ENCODE data around the gene CDT1. TPM values are rescaled to one million over a fixed set of nuclear protein-coding genes. Genes with fewer than 3 reads are reported as not detected.

CDT1 gene
- polyA plus RNA-seq, 1 experiment: 1.2 TPM

- ChIA-PET POLR2A (no interaction called here), CTCF (no interaction called here)
- Histone ChIP-seq H3K27me3 (ENCODE audit: control insufficient read depth, insufficient read depth, low read length) (no peaks in the 10 kb centered on the region), H3K4me3 (ENCODE audit: low read depth, low read length) (no peak overlapping the region), H3K9me3 (ENCODE audit: control insufficient read depth, insufficient read depth, low read length) (no peaks in the 10 kb centered on the region; the same call in 1 of the 2 replicates), H3K27ac (ENCODE audit: low read depth, low read length) (no peak overlapping the region)
- TF ChIP-seq, protein P1, sequence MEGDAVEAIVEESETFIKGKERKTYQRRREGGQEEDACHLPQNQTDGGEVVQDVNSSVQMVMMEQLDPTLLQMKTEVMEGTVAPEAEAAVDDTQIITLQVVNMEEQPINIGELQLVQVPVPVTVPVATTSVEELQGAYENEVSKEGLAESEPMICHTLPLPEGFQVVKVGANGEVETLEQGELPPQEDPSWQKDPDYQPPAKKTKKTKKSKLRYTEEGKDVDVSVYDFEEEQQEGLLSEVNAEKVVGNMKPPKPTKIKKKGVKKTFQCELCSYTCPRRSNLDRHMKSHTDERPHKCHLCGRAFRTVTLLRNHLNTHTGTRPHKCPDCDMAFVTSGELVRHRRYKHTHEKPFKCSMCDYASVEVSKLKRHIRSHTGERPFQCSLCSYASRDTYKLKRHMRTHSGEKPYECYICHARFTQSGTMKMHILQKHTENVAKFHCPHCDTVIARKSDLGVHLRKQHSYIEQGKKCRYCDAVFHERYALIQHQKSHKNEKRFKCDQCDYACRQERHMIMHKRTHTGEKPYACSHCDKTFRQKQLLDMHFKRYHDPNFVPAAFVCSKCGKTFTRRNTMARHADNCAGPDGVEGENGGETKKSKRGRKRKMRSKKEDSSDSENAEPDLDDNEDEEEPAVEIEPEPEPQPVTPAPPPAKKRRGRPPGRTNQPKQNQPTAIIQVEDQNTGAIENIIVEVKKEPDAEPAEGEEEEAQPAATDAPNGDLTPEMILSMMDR (IDR thresholded peaks at IDR 0.05; ENCODE audit: low read depth, low read length): no peak
- DNase-seq (ENCODE audit: low read depth, low spot score): no peak
Observed at GRCh38 chr16:88790312-88791211, 13.0 kb upstream of the CDT1 start.

- ChIA-PET CTCF (interaction anchor here (1.1 kb wide), 1 partner anchor 55 kb away, joined by 4 read pairs; no protein-coding TSS in a partner anchor), POLR2A (interaction anchor here (0.5 to 0.6 kb wide), 2 partner anchors 151 to 449 kb away, joined by 3 read pairs; no protein-coding TSS in a partner anchor)
- no peak overlapping the region for H3K4me3 ChIP-seq (ENCODE audit: low read depth, low read length)
Observed at GRCh38 chr16:88792078-88792550, 11.5 kb upstream of the CDT1 start.

GRCh38 chr16:88792668-88793250, 10.8 kb upstream of the CDT1 start:
- H3K27ac ChIP-seq (ENCODE audit: low read depth, low read length): no peak overlapping the region
- CTCF ChIA-PET: interaction anchor here (1.0 to 1.5 kb wide), 3 partner anchors 55 to 374 kb away, joined by 3 to 4 read pairs (median 4); no protein-coding TSS in a partner anchor
- no peaks in the 10 kb centered on the region; the same call in 1 of the 2 replicates for H3K9me3 ChIP-seq (ENCODE audit: control insufficient read depth, insufficient read depth, low read length)
- DNase-seq (ENCODE audit: low read depth, low spot score): no peak
- POLR2A ChIA-PET: interaction anchor here (0.5 to 0.7 kb wide), 2 partner anchors 152 to 163 kb away, joined by 3 to 14 read pairs; no protein-coding TSS in a partner anchor
- H3K27me3 ChIP-seq (ENCODE audit: control insufficient read depth, insufficient read depth, low read length): no peaks in the 10 kb centered on the region
- TF ChIP-seq, protein P1 (IDR thresholded peaks at IDR 0.05; ENCODE audit: low read depth, low read length): no peak
- H3K4me3 ChIP-seq (ENCODE audit: low read depth, low read length): no peak overlapping the region

More at GRCh38 chr16:88792078-88792550, 11.5 kb upstream of the CDT1 start:
- DNase-seq (ENCODE audit: low read depth, low spot score): no peak
- TF ChIP-seq, protein P1 (IDR thresholded peaks at IDR 0.05; ENCODE audit: low read depth, low read length): no peak
- Histone ChIP-seq H3K27me3 (ENCODE audit: control insufficient read depth, insufficient read depth, low read length) (no peaks in the 10 kb centered on the region), H3K9me3 (ENCODE audit: control insufficient read depth, insufficient read depth, low read length) (no peaks in the 10 kb centered on the region; the same call in 1 of the 2 replicates), H3K27ac (ENCODE audit: low read depth, low read length) (no peak overlapping the region)

GRCh38 chr16:88793251-88793954, 10.2 kb upstream of the CDT1 start:
- DNase-seq (ENCODE audit: low read depth, low spot score): no peak
- no peaks in the 10 kb centered on the region; the same call in 1 of the 2 replicates for H3K9me3 ChIP-seq (ENCODE audit: control insufficient read depth, insufficient read depth, low read length)
- ChIA-PET CTCF (interaction anchor here (1.0 to 1.5 kb wide), 2 partner anchors 56 to 374 kb away, joined by 3 to 4 read pairs; no protein-coding TSS in a partner anchor), POLR2A (no interaction called here)
- no peak overlapping the region for H3K4me3 ChIP-seq (ENCODE audit: low read depth, low read length)
- no peak overlapping the region for H3K27ac ChIP-seq (ENCODE audit: low read depth, low read length)
- TF ChIP-seq, protein P1 (IDR thresholded peaks at IDR 0.05; ENCODE audit: low read depth, low read length): no peak
- H3K27me3 ChIP-seq (ENCODE audit: control insufficient read depth, insufficient read depth, low read length): no peaks in the 10 kb centered on the region

Measured in AG04450 (cell line).